Measurements from ENCODE around the gene MYH9.
A peak's percentile ranks its signal among the peaks of the same experiment; 100 is the strongest.

MYH9 gene

DNA sequence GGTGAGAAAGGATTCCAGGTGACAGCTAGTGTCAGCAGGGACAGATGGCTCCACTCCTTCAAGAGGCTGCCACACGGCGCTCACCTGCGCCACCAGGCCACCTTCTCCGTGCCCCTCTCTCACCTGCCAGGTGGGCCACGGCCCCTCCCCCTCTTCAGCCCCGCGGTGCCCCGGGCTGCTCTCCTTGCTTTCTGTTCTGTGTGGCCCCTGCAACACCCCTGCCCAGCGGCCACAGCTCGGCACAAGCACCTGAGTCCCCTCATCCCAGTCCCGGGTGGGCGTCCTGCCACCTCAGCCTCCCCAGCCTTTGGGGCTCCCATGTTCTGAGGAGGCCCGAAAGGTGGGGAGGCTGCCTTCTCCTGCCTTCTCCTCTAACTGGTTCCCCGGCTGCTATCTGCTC is 88.5 kb downstream of the MYH9 start:
- POLR2A ChIA-PET (ENCODE audit: low non-redundant PET): no interaction called here
- DNase-seq (ENCODE audit: low spot score): no peak
- CTCF ChIA-PET: interaction anchor here (0.6 kb wide), 1 partner anchor 22 kb away, joined by 3 read pairs; no protein-coding TSS in a partner anchor
- H3K27ac ChIP-seq: peak overlapping the region; percentile 33
- TF ChIP-seq, protein P1, sequence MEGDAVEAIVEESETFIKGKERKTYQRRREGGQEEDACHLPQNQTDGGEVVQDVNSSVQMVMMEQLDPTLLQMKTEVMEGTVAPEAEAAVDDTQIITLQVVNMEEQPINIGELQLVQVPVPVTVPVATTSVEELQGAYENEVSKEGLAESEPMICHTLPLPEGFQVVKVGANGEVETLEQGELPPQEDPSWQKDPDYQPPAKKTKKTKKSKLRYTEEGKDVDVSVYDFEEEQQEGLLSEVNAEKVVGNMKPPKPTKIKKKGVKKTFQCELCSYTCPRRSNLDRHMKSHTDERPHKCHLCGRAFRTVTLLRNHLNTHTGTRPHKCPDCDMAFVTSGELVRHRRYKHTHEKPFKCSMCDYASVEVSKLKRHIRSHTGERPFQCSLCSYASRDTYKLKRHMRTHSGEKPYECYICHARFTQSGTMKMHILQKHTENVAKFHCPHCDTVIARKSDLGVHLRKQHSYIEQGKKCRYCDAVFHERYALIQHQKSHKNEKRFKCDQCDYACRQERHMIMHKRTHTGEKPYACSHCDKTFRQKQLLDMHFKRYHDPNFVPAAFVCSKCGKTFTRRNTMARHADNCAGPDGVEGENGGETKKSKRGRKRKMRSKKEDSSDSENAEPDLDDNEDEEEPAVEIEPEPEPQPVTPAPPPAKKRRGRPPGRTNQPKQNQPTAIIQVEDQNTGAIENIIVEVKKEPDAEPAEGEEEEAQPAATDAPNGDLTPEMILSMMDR (conservative IDR thresholded peaks at IDR 0.05; ENCODE audit: low read depth): no peak

DNA sequence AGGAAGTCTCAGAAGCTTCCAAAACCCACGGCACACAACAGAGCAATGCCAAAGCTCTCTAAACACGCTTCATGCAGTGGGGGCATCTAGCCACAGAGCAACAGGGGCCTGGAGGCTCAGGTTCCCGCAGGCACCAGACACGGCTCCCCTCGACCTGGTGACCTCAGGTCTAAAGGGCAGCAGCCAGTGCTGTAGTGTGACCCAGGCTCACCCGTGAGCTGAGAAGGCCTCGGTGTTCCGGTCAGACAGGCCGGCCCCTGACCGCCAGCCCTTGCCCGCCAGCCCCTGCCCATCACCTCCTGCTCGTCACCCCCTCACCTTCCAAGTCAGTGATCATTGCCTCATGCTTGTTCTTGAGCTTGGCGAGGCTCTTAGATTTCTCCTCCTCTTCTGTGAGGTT is 89.2 kb downstream of the MYH9 start:
- no peak for DNase-seq (ENCODE audit: low spot score)
- ChIA-PET CTCF (no interaction called here), POLR2A (ENCODE audit: low non-redundant PET) (no interaction called here)
- TF ChIP-seq, protein P1 (conservative IDR thresholded peaks at IDR 0.05; ENCODE audit: low read depth): no peak
- H3K27ac ChIP-seq: peak overlapping the region; percentile 33

DNA sequence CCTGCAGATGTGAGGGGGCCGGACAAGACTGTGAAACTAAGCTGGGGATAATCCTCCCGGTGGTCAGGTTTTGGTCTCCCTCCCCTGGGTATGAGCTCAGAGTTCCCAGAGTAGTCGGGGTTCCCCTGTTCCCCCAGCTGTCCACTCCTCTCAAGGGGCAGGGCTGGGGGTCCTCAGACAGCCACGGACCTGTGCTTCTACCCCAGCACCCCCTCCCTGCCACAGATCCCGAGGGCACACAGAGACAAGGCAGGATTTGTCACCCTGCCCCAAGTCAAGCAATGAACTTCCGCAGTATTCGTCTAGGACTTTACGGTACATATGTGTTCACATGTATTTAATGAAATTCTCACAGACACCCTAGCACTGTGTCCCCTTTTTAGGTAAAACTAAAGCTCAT is 89.6 kb downstream of the MYH9 start:
- CTCF ChIA-PET: no interaction called here
- H3K27ac ChIP-seq: peak overlapping the region; percentile 33
- TF ChIP-seq, protein P1 (conservative IDR thresholded peaks at IDR 0.05; ENCODE audit: low read depth): no peak
- DNase-seq (ENCODE audit: low spot score): no peak
- POLR2A ChIA-PET (ENCODE audit: low non-redundant PET): no interaction called here

DNA sequence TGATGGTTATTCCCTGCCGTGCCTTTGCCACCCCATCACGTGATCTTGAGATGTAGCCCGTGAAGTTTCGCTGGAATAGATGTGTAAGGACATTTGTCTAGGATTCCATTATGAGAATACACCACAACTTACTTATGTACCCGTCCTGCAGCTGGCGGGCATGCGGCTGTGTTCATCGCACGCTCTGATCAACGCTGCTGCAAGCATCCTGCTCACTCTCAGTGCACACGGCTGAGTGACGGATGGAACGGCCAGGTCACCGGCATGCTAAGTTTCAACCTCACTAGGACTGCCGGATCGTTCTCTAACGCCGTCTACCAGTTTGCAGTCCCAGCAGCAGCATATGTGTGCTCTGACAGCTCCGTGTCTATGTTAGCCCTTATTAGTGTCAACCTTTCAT is 90.2 kb downstream of the MYH9 start:
- CTCF ChIA-PET: no interaction called here
- DNase-seq (ENCODE audit: low spot score): no peak
- TF ChIP-seq, protein P1 (conservative IDR thresholded peaks at IDR 0.05; ENCODE audit: low read depth): no peak
- peak overlapping the region; percentile 33 for H3K27ac ChIP-seq
- POLR2A ChIA-PET (ENCODE audit: low non-redundant PET): no interaction called here

DNA sequence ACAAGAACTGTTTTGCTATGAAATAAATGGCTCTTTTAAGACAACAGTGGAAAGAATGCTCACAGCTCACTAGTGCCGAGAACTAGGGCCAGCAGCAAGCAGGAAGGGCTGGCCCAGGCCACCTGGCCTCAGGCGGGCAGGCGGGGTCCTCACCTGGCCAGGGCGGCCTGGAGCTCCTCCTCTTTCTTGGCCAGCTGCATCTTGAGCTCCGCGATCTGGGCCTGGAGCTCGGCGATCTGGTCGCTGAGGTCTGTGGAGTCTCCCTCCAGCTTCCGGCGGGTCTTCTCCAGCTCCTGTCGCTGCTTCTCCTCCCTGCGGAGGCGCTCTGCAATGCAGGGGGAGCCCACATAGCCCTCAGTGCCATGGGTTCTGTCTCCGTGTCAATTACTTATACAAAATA is 91.1 kb downstream of the MYH9 start:
- POLR2A ChIA-PET (ENCODE audit: low non-redundant PET): no interaction called here

DNA sequence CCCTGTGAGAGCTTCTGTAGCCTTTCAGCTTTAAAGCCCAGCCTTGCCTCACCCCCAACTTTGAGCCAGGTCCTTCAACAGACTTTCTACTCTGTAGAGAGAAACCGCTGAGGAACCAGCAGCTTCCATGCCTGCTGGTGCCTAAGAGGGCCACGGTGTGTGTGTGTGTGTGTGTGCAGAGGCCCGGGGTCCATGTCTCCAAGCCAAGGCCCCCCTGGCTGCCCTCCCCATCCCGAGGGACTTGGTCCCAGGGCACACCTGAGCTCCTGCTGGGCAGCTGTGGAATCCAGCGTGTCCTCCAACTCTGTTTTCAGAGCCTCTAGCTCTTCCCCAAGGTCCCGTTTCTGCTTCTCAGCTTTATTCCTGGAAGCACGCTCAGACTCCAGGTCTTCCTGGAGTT is 92.5 kb downstream of the MYH9 start:
- ChIA-PET CTCF (no interaction called here), POLR2A (ENCODE audit: low non-redundant PET) (no interaction called here)
- TF ChIP-seq, protein P1 (conservative IDR thresholded peaks at IDR 0.05; ENCODE audit: low read depth): no peak
- DNase-seq (ENCODE audit: low spot score): no peak
- 0 out of 2 replicates have a peak overlapping the region, but pooled peaks have one; percentile 6 for H3K27ac ChIP-seq

More for the DNA sequence above, 91.1 kb downstream of the MYH9 start:
- no peak for DNase-seq (ENCODE audit: low spot score)
- CTCF ChIA-PET: interaction anchor here (0.6 kb wide), 2 partner anchors 10 to 617 kb away, joined by 3 to 4 read pairs; no protein-coding TSS in a partner anchor
- TF ChIP-seq, protein P1 (conservative IDR thresholded peaks at IDR 0.05; ENCODE audit: low read depth): no peak
- H3K27ac ChIP-seq: peak overlapping the region; percentile 36

DNA sequence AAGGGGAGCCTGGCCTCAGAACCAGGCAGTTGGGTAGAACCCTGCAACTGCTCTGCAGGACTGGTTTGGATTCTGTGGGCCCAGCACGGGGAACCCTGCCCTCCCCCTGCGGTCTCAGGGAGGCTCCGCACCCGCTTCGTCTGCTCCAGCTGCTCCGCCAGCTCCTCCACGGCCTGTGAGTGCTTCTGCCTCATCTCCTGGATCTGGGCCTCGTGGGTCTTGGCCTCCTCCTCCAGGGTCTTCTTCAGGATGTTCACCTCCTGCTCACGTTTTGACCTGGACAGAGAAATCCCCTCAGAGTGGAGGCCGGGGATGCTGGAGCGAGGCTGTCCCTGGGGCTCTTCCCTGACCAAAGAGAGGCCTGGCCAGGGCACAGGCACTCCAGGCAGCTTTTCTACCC is 93.0 kb downstream of the MYH9 start:
- H3K27ac ChIP-seq: 0 out of 2 replicates have a peak overlapping the region, but pooled peaks have one; percentile 6
- POLR2A ChIA-PET (ENCODE audit: low non-redundant PET): no interaction called here
- TF ChIP-seq, protein P1 (conservative IDR thresholded peaks at IDR 0.05; ENCODE audit: low read depth): no peak
- DNase-seq (ENCODE audit: low spot score): no peak
- CTCF ChIA-PET: no interaction called here
